Aorta (tissue), 5 donors: ENCODE measurements around the gene STON2. TPM values are rescaled to one million over a fixed set of nuclear protein-coding genes. Genes with fewer than 3 reads are reported as not detected.

Experiments used
- ATAC-seq: fragments of 200-7000 bp; cut with Tn5 transposase; one replicate; pipeline ENCODE4 v1.9.1; 2022; ENCODE audit warnings: moderate library complexity; ENCODE audit not compliant: low FRiP score
- DNase-seq, 2 donors: peaks; one replicate each; pipeline ENCODE4 v3.0.0-alpha.2; 2020
- H3K27ac ChIP-seq, 2 donors: one replicate each; pipeline ENCODE4 v1.5.1; 2013; ENCODE audit warnings: low read length in 2 of 2, mild to moderate bottlenecking in 2 of 2, moderate library complexity in 2 of 2, control low read depth in 1 of 2, inconsistent platforms in 1 of 2, low read depth in 1 of 2
- H3K27me3 ChIP-seq, 2 donors: one replicate each; pipeline ENCODE4 v1.6.1; 2013; ENCODE audit warnings: control low read depth in 1 of 2, low read length in 1 of 2, mild to moderate bottlenecking in 1 of 2, moderate library complexity in 1 of 2; ENCODE audit not compliant: insufficient read depth in 2 of 2, control insufficient read depth in 1 of 2
- H3K36me3 ChIP-seq, 2 donors: one replicate each; pipeline ENCODE4 v1.6.1; 2013; ENCODE audit warnings: control low read depth in 1 of 2, low read length in 1 of 2, mild to moderate bottlenecking in 1 of 2; ENCODE audit not compliant: insufficient read depth in 2 of 2, control insufficient read depth in 1 of 2
- H3K4me1 ChIP-seq, 2 donors: one replicate each; pipeline ENCODE4 v1.6.1; 2013; ENCODE audit warnings: low read length in 2 of 2, control low read depth in 1 of 2, mild to moderate bottlenecking in 1 of 2, moderate library complexity in 1 of 2; ENCODE audit not compliant: insufficient read depth in 2 of 2, control insufficient read depth in 1 of 2
- H3K4me3 ChIP-seq, 2 donors: one replicate each; pipeline ENCODE4 v1.5.1; 2013; ENCODE audit warnings: low read length in 2 of 2, control low read depth in 1 of 2, mild to moderate bottlenecking in 1 of 2
- H3K9me3 ChIP-seq: one replicate; pipeline ENCODE4 v1.6.1; 2013; ENCODE audit warnings: mild to moderate bottlenecking, low read length; ENCODE audit not compliant: control insufficient read depth
- WGBS, 2 donors: extraction: QIAGEN DNeasy Blood & Tissue Kit; methylation state at CpG; one replicate each; pipeline ENCODE4 v1.1.7; 2013; 5-methylcytosine and 5-hydroxymethylcytosine counted together
- intact Hi-C, 2 donors: fragments of 100-400 bp; cut with DNase I; formaldehyde crosslinking; loops; one replicate each; pipeline versions ENCODE4 v1.14.2 to v1.15.0; 2022
- polyA plus RNA-seq, 2 donors: library from polyadenylated mRNA; stranded (reverse); fragments of 200-250 nt; gene quantifications; one replicate each; pipeline ENCODE4 v1.2.3, GENCODE V29; 2013
- total RNA-seq, 2 donors: library from RNA; stranded (reverse); fragmentation: NEBNext Ultra II Directional; extraction: Animal tissue kit (Norgen Biotek cat#: 25700); gene quantifications; one replicate each; pipeline ENCODE4 v1.2.1, GENCODE V29; 2021
- donor health status: healthy with polysubstance abuse.
- donor health status: Bipolar disorder and iron deficiency.
- donor health status: DM: no; HTN: no; CAD: no.
- donor health status: DM: no; HTN: no; CAD: no.
- donor health status: DM: yes; HTN: yes; CAD: no.

STON2 gene
- total and polyA plus RNA-seq, 4 donors, result 0.03 to 20.5 (median 6.3) TPM

DNA sequence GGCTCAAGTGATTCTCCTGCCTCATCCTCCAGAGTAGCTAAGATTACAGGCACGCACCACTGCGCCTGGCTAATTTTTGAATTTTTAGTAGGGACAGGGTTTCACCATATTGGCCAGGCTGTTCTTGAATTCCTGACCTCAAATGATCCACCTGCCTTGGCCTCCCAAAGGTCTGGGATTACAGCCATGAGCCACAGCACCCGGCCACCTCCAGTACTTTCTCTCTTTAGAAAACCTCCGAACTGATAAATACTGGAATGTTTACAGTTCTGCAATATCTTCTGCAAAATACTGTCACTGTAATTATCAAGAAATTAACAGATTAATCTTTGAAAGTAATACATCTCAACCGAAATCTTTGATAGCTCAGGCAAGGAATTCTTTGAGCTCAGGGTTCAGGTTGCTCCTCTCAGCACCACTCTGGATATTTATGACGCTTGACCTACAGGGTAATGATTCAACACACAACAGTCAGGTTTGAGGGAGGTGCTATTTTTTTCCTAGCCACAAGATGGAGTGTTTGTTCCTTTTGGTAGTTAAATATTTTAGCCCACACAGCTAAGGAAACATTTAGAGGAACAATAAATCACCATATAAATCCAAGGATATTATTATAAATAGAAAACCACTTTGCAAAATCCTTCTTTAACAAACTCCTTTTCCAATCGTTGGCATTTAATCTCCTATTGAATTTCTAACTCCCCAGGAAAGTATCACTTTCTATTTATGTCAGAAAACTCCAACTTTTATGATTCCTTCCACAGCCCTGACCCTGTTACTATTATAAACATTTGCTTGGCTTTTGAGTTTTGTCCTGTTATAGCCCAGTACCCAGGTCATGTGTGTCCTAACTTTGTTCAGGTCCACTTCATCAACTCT lies 130.8 kb downstream of the STON2 start:
- Histone ChIP-seq H3K9me3 (no peaks in the 10 kb centered on the region), H3K4me1 (no peaks in the 10 kb centered on the region), H3K36me3 (no peaks in the 10 kb centered on the region), H3K27me3 (no peaks in the 10 kb centered on the region), H3K27ac (no peak overlapping the region), H3K4me3 (no peak overlapping the region)
- ATAC-seq, result peak; percentile 84
- no peak for DNase-seq
- whole genome bisulfite sequencing, 2 donors, result 32 to 33% methylated on average over 7 of the region's 7 CpGs
- intact Hi-C loops, result loop anchor here (2.0 to 5.0 kb wide), 2 partner anchors 183 to 193 kb away; no protein-coding TSS in a partner anchor

DNA sequence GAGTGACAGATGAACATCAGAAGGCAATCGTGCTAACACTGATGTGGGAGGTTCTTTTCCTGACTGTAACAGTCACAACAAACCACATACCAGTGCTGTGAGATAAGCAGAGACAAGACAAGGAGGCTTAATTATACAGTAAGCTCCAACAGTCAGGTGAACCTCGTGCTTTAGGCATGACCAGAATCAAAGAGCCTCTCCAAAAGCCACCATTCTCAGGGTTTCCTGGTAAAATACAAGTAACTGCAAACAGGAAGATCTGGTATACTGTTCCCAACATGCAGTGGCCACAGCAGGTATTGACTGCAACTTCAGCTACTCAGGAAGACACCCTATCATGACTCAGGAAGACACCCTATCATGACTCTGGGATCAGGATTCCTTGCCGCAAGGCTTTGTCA lies 132.1 kb downstream of the STON2 start:
- Histone ChIP-seq H3K27me3 (no peaks in the 10 kb centered on the region), H3K36me3 (no peaks in the 10 kb centered on the region), H3K9me3 (no peaks in the 10 kb centered on the region), H3K4me3 (no peak overlapping the region), H3K27ac (no peak overlapping the region), H3K4me1 (peaks cover 0 to 1% of the 10 kb centered on the region in 2 donors)
- DNase-seq, result no peak
- WGBS, 2 donors, result 52 to 56% methylated on average over 3 of the region's 3 CpGs
- intact Hi-C loops, result loop anchor here (2.0 to 5.0 kb wide), 2 partner anchors 185 to 194 kb away; no protein-coding TSS in a partner anchor
- no peak for ATAC-seq

DNA sequence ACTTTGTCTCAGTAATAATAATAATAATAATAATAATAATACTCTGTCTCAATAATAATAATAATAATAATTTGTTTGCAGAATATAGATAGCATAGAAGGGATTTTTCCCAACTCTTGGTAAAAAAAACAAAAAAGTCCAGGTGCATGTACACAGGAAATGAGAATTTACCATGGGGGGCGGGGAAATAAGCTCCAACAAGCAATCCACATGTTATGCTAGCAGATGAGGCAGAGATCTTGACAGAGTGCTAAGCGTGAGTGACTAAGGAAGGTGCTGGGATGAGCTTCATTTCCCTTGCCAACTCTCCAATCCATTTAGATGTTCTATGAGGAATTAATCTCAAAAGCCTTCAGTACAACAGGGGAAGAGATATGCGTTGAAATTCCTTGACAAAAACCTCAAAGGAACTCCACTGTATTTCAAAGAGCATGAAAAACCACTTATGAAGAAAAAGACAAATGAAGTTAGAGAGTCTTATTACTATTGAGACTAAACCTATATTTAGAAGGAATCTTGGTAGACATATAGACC lies 134.4 kb downstream of the STON2 start:
- no peaks in the 10 kb centered on the region for H3K9me3 ChIP-seq

GRCh38 chr14:81264671-81265070 lies 135.5 kb downstream of the STON2 start:
- 75 to 83% methylated on average over 1 of the region's 1 CpG for WGBS, 2 donors
- no peaks in the 10 kb centered on the region for H3K9me3 ChIP-seq

More for the DNA sequence above, 134.4 kb downstream of the STON2 start:
- no peak overlapping the region for H3K4me3 ChIP-seq
- ATAC-seq (no peak), DNase-seq (no peak)
- WGBS, 2 donors, result 74 to 77% methylated on average over 3 of the region's 3 CpGs
- H3K27ac ChIP-seq, result no peak overlapping the region
- peaks cover 0 to 1% of the 10 kb centered on the region in 2 donors for H3K4me1 ChIP-seq
- intact Hi-C loops, result loop anchor here in 1 of 2 donors (5.0 kb wide), 1 partner anchor 197 kb away; no protein-coding TSS in a partner anchor
- no peaks in the 10 kb centered on the region for H3K36me3 ChIP-seq
- H3K27me3 ChIP-seq, result no peaks in the 10 kb centered on the region

GRCh38 chr14:81263777-81264410 lies 136.2 kb downstream of the STON2 start:
- Histone ChIP-seq H3K27ac (no peak overlapping the region), H3K36me3 (no peaks in the 10 kb centered on the region), H3K27me3 (no peaks in the 10 kb centered on the region), H3K9me3 (no peaks in the 10 kb centered on the region), H3K4me1 (peaks cover 0 to 1% of the 10 kb centered on the region in 2 donors), H3K4me3 (no peak overlapping the region)
- intact Hi-C loops, result no loop called here
- no peak for DNase-seq
- 48 to 63% methylated on average over 4 of the region's 4 CpGs for WGBS, 2 donors
- ATAC-seq, result no peak

More at GRCh38 chr14:81264671-81265070, 135.5 kb downstream of the STON2 start:
- DNase-seq (no peak), ATAC-seq (no peak)
- no peaks in the 10 kb centered on the region for H3K27me3 ChIP-seq
- H3K4me3 ChIP-seq, result no peak overlapping the region
- intact Hi-C loops, result loop anchor here in 1 of 2 donors (5.0 kb wide), 1 partner anchor 198 kb away; no protein-coding TSS in a partner anchor
- H3K36me3 ChIP-seq, result no peaks in the 10 kb centered on the region
- no peak overlapping the region for H3K27ac ChIP-seq
- peaks cover 0 to 1% of the 10 kb centered on the region in 2 donors for H3K4me1 ChIP-seq

DNA sequence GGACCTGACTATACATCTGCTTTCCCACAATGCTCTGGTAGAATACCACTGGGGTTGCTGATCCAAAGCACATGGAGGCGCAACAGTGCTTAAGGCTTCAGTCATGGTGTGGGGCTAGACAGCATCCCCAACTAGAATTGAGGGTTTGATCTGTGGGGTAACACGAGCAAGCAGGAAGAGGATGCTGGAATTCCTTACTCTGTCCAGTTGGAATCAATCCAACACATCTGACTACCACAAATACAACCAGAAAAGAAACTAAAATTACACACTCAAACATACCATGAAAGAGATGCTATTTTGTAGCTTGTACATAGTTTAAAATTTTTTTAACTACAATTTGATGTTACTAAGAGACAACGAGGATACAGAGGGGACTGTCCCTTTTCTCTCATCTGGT lies 138.9 kb downstream of the STON2 start:
- H3K4me1 ChIP-seq, result peaks cover 0 to 1% of the 10 kb centered on the region in 2 donors
- H3K27ac ChIP-seq, result no peak overlapping the region
- no peak for DNase-seq
- intact Hi-C loops, result no loop called here
- no peaks in the 10 kb centered on the region for H3K27me3 ChIP-seq
- WGBS, 2 donors, result 66 to 67% methylated on average over 3 of the region's 3 CpGs
- H3K36me3 ChIP-seq, result no peaks in the 10 kb centered on the region
- no peaks in the 10 kb centered on the region for H3K9me3 ChIP-seq
- no peak overlapping the region for H3K4me3 ChIP-seq
- ATAC-seq, result no peak

DNA sequence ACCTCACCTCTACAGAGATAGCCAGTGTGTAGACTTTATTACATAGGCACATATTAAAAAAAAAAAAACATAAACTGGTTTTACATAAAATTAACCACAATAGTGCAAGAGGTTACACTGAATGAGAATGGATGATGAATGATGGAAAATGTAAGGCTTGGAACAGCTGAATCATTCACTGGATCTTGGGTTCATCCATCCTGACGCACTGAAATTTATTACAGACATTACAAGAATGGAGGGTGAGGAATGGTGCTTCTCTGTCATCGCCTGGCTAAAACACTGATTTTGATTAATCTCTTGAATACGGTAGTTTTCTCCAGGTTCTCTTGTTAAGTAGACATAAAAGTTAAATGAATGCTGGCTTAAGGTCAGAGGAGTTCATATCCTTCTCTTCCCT lies 139.4 kb downstream of the STON2 start:
- DNase-seq (no peak), ATAC-seq (no peak)
- Histone ChIP-seq H3K4me3 (no peak overlapping the region), H3K27ac (no peak overlapping the region), H3K9me3 (no peaks in the 10 kb centered on the region), H3K27me3 (no peaks in the 10 kb centered on the region), H3K4me1 (peaks cover 0 to 1% of the 10 kb centered on the region in 2 donors), H3K36me3 (no peaks in the 10 kb centered on the region)
- intact Hi-C loops, result no loop called here
- 68 to 72% methylated on average over 3 of the region's 3 CpGs for WGBS, 2 donors

DNA sequence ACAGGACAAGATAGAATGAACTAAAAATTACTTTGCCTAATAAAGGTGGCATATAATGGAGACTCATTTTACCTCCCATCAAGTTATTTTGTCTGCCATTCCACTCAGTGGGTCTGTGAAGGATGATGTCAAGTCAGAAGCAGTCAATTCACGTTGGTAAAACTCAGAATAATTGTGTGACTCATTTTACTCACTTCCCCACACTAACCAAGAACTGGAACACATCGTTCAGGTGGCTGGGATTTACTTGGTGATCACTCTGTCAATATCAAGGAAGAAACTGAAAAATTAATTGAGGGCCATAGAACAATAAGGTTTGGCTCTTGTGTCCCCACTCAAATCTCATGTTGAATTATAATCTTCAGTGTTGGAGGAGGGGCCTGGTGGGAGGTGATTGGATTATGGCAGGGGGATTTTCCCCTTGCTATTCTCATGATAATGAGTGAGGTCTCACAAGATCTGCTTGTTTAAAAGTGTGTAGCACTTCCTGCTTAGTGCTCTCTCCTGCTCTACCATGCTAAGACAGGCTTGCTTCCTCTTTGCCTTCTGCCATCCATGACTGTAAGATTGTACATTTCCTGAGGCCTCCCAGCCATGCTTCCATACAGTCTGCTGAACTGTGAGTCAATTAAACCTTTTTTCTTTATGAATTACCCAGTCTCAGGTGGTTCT lies 143.7 kb downstream of the STON2 start:
- no peak overlapping the region for H3K4me3 ChIP-seq
- H3K36me3 ChIP-seq, result no peaks in the 10 kb centered on the region
- no peak overlapping the region for H3K27ac ChIP-seq
- WGBS, 2 donors, result 66 to 79% methylated on average over 2 of the region's 2 CpGs
- no peaks in the 10 kb centered on the region for H3K27me3 ChIP-seq
- ATAC-seq (no peak), DNase-seq (no peak)
- peaks cover 2% of the 10 kb centered on the region for H3K9me3 ChIP-seq
- no peaks in the 10 kb centered on the region for H3K4me1 ChIP-seq
- intact Hi-C loops, result no loop called here
